ENCODE measurements around the gene TMEM243.

- no peak for TF ChIP-seq POLR2AphosphoS5 (IDR thresholded peaks at IDR 0.05)
- TF ChIP-seq CTCF (IDR thresholded peaks at IDR 0.05) = no peak
- TF ChIP-seq POLR2A (IDR thresholded peaks at IDR 0.05) = no peak
- no peak for TF ChIP-seq EP300 (IDR thresholded peaks at IDR 0.05)
These were observed 16.8 kb downstream of the TMEM243 start for GRCh38 chr7:87202705-87203104.

Measured in stomach (tissue), 4 donors.